ENCODE data around the gene ACO2. TPM values are rescaled to one million over a fixed set of nuclear protein-coding genes. Genes with fewer than 3 reads are reported as not detected.
A peak's percentile ranks its signal among the peaks of the same experiment; 100 is the strongest.

ACO2 gene
- total and polyA plus RNA-seq, 10 of the 15 experiments (the other 5 are each of a cell fraction or from before 2014, with no cell fraction given) = 21.4 to 214 (median 88.5) TPM

- TF ChIP-seq MYB (IDR thresholded peaks at IDR 0.05; ENCODE audit: borderline replicate concordance, low read depth, low read length) (no peak), PML (IDR thresholded peaks at IDR 0.05; ENCODE audit: low read length) (no peak), LARP7 (IDR thresholded peaks at IDR 0.05) (no peak), EGR1 (IDR thresholded peaks at IDR 0.05; ENCODE audit: borderline replicate concordance in 1 of 2, low read depth in 2 of 2, low read length in 2 of 2) (peak in 1 of 2 experiments; percentile 54; a peak in 1 of 3 replicates), POLR2AphosphoS2 (IDR thresholded peaks at IDR 0.05; ENCODE audit: low read depth, low read length) (no peak; the same call in 1 of the 2 replicates), RCOR1 (conservative IDR thresholded peaks at IDR 0.05; ENCODE audit: low read depth, low read length) (no peak), CHD2 (IDR thresholded peaks at IDR 0.05; ENCODE audit: borderline replicate concordance, low read depth, low read length) (peak; percentile 90), ZNF384 (IDR thresholded peaks at IDR 0.05; ENCODE audit: borderline replicate concordance, low read depth, low read length) (no peak), SMARCA5 (IDR thresholded peaks at IDR 0.05) (no peak), STAT1 (conservative IDR thresholded peaks at IDR 0.05) (no peak; the same call in 1 of the 2 replicates), KLF5 (IDR thresholded peaks at IDR 0.05; ENCODE audit: partially characterized antibody) (no peak), RUNX3 (IDR thresholded peaks at IDR 0.05; ENCODE audit: low read length) (no peak), FOXK2 (IDR thresholded peaks at IDR 0.05) (no peak), SIN3A (IDR thresholded peaks at IDR 0.05; ENCODE audit: low read depth, low read length) (peak; percentile 57; the same call in 1 of the 2 replicates), NR2C1 (IDR thresholded peaks at IDR 0.05) (no peak), SIX5 (IDR thresholded peaks at IDR 0.05; ENCODE audit: low read depth, low read length, severe bottlenecking) (peak; percentile 85), ETV6 (conservative IDR thresholded peaks at IDR 0.05 in 1 of 2, IDR thresholded peaks at IDR 0.05 in 1 of 2; ENCODE audit: borderline replicate concordance in 1 of 2, low read depth in 1 of 2) (no peak), BMI1 (IDR thresholded peaks at IDR 0.05; ENCODE audit: borderline replicate concordance) (no peak), SPI1 (IDR thresholded peaks at IDR 0.05; ENCODE audit: borderline replicate concordance, insufficient read depth, low read depth, low read length) (no peak), ZNF207 (IDR thresholded peaks at IDR 0.05; ENCODE audit: borderline replicate concordance) (no peak)
- TF ChIP-seq, protein P1, sequence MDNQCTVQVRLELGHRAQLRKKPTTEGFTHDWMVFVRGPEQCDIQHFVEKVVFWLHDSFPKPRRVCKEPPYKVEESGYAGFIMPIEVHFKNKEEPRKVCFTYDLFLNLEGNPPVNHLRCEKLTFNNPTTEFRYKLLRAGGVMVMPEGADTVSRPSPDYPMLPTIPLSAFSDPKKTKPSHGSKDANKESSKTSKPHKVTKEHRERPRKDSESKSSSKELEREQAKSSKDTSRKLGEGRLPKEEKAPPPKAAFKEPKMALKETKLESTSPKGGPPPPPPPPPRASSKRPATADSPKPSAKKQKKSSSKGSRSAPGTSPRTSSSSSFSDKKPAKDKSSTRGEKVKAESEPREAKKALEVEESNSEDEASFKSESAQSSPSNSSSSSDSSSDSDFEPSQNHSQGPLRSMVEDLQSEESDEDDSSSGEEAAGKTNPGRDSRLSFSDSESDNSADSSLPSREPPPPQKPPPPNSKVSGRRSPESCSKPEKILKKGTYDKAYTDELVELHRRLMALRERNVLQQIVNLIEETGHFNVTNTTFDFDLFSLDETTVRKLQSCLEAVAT (IDR thresholded peaks at IDR 0.05) = peak; percentile 75
- TF ChIP-seq, protein P2, sequence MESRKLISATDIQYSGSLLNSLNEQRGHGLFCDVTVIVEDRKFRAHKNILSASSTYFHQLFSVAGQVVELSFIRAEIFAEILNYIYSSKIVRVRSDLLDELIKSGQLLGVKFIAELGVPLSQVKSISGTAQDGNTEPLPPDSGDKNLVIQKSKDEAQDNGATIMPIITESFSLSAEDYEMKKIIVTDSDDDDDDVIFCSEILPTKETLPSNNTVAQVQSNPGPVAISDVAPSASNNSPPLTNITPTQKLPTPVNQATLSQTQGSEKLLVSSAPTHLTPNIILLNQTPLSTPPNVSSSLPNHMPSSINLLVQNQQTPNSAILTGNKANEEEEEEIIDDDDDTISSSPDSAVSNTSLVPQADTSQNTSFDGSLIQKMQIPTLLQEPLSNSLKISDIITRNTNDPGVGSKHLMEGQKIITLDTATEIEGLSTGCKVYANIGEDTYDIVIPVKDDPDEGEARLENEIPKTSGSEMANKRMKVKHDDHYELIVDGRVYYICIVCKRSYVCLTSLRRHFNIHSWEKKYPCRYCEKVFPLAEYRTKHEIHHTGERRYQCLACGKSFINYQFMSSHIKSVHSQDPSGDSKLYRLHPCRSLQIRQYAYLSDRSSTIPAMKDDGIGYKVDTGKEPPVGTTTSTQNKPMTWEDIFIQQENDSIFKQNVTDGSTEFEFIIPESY (IDR thresholded peaks at IDR 0.05) = no peak
- TF ChIP-seq, protein P3, sequence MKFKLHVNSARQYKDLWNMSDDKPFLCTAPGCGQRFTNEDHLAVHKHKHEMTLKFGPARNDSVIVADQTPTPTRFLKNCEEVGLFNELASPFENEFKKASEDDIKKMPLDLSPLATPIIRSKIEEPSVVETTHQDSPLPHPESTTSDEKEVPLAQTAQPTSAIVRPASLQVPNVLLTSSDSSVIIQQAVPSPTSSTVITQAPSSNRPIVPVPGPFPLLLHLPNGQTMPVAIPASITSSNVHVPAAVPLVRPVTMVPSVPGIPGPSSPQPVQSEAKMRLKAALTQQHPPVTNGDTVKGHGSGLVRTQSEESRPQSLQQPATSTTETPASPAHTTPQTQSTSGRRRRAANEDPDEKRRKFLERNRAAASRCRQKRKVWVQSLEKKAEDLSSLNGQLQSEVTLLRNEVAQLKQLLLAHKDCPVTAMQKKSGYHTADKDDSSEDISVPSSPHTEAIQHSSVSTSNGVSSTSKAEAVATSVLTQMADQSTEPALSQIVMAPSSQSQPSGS (IDR thresholded peaks at IDR 0.05; ENCODE audit: low read length) = no peak
- TF ChIP-seq, protein P4, sequence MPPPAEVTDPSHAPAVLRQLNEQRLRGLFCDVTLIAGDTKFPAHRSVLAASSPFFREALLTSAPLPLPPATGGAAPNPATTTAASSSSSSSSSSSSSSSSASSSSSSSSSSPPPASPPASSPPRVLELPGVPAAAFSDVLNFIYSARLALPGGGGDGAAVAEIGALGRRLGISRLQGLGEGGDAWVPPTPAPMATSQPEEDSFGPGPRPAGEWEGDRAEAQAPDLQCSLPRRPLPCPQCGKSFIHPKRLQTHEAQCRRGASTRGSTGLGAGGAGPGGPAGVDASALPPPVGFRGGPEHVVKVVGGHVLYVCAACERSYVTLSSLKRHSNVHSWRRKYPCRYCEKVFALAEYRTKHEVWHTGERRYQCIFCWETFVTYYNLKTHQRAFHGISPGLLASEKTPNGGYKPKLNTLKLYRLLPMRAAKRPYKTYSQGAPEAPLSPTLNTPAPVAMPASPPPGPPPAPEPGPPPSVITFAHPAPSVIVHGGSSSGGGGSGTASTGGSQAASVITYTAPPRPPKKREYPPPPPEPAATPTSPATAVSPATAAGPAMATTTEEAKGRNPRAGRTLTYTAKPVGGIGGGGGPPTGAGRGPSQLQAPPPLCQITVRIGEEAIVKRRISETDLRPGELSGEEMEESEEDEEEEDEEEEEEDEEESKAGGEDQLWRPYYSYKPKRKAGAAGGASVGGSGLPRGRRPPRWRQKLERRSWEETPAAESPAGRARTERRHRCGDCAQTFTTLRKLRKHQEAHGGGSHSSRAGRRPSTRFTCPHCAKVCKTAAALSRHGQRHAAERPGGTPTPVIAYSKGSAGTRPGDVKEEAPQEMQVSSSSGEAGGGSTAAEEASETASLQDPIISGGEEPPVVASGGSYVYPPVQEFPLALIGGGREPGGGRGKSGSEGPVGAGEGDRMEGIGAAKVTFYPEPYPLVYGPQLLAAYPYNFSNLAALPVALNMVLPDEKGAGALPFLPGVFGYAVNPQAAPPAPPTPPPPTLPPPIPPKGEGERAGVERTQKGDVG (CRISPR knock-in tag; IDR thresholded peaks at IDR 0.05) = no peak
Observed at GRCh38 chr22:41448189-41448808, 20.6 kb upstream of the ACO2 start (continued).

Data from GM12878 (cell line).